Measurements from ENCODE around the gene RNF112. TPM values are rescaled to one million over a fixed set of nuclear protein-coding genes. Genes with fewer than 3 reads are reported as not detected.

Gene RNF112
- total RNA-seq, 2 experiments from 2014 or later, result 0.47 TPM; not detected in 1

GRCh38 chr17:19369107-19369778, 41.8 kb upstream of the RNF112 start:
- CTCF ChIA-PET (ENCODE audit: unreplicated experiment), result no interaction called here
- Histone ChIP-seq H3K36me3 (ENCODE audit: insufficient read depth, low read length) (no peaks in the 10 kb centered on the region), H3K4me2 (ENCODE audit: low read length) (no peak overlapping the region), H3K9me2 (ENCODE audit: insufficient read depth, low read length) (no peaks in the 10 kb centered on the region), H3K4me3 (ENCODE audit: low read depth, low read length, poor library complexity, severe bottlenecking) (no peak overlapping the region), H3K9me3 (ENCODE audit: low read length) (no peaks in the 10 kb centered on the region), H2AFZ (ENCODE audit: low read length) (no peak overlapping the region), H4K20me1 (ENCODE audit: insufficient read depth, low read length) (no peaks in the 10 kb centered on the region), H3K79me2 (ENCODE audit: insufficient read depth, low read depth, low read length) (no peaks in the 10 kb centered on the region), H3K27ac (ENCODE audit: low read depth, low read length, poor library complexity, severe bottlenecking) (no peak overlapping the region), H3K4me1 (ENCODE audit: insufficient read depth, low read length, poor library complexity, severe bottlenecking) (peaks cover 25% of the 10 kb centered on the region)
- intact Hi-C loops (cut with micrococcal nuclease; ENCODE audit: unreplicated experiment), result no loop called here
- no TSS peak for BruUV-seq (replicated peaks)
- no peak for DNase-seq (ENCODE audit: low spot score)
- TF ChIP-seq, protein P1, sequence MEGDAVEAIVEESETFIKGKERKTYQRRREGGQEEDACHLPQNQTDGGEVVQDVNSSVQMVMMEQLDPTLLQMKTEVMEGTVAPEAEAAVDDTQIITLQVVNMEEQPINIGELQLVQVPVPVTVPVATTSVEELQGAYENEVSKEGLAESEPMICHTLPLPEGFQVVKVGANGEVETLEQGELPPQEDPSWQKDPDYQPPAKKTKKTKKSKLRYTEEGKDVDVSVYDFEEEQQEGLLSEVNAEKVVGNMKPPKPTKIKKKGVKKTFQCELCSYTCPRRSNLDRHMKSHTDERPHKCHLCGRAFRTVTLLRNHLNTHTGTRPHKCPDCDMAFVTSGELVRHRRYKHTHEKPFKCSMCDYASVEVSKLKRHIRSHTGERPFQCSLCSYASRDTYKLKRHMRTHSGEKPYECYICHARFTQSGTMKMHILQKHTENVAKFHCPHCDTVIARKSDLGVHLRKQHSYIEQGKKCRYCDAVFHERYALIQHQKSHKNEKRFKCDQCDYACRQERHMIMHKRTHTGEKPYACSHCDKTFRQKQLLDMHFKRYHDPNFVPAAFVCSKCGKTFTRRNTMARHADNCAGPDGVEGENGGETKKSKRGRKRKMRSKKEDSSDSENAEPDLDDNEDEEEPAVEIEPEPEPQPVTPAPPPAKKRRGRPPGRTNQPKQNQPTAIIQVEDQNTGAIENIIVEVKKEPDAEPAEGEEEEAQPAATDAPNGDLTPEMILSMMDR (conservative IDR thresholded peaks at IDR 0.05; ENCODE audit: low read length), result no peak
- TF ChIP-seq EZH2phosphoT487 (IDR thresholded peaks at IDR 0.05; ENCODE audit: borderline replicate concordance, low read depth, low read length), result no peak
- POLR2A ChIA-PET, result interaction anchor here (1.0 to 1.6 kb wide), 3 partner anchors 9 to 28 kb away, joined by 3 to 4 read pairs (median 3); partner anchors contain the start of gene MAPK7

DNA sequence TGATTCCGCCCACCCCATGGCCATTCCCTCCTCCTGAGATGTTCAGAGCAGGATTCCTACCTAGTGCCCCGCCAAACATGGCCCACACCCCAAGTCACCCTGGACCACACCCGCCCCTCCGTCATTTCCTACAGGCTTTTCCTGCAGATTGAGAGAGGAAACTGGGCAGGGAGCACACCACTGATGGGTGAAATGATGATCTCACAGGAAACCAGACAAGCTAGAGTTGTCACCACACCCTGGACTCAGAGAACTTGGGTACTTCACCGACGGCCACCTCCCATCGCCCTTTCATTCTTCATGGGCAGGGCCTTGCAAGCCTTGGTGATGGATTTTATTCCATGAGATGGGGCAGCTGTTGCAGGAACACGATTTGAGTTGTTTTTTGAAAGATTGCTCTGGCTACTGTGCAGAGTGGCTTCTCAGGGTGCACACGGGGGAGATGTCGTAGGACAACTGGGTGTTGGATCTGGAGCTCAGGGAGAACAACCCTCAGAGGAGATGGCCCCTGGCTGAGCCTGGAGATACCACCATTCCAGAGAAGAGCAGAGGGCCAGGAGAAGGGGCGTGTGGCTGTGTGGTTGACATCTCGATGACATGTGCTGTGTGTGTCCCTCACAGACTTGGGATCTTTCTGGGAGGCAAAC, 41.1 kb upstream of the RNF112 start:
- H3K27ac ChIP-seq (ENCODE audit: low read depth, low read length, poor library complexity, severe bottlenecking), result no peak overlapping the region
- H3K36me3 ChIP-seq (ENCODE audit: insufficient read depth, low read length), result no peaks in the 10 kb centered on the region
- BruUV-seq (replicated peaks), result no TSS peak
- no peaks in the 10 kb centered on the region for H3K9me3 ChIP-seq (ENCODE audit: low read length)
- H3K9me2 ChIP-seq (ENCODE audit: insufficient read depth, low read length), result no peaks in the 10 kb centered on the region
- no peaks in the 10 kb centered on the region for H4K20me1 ChIP-seq (ENCODE audit: insufficient read depth, low read length)
- H3K4me1 ChIP-seq (ENCODE audit: insufficient read depth, low read length, poor library complexity, severe bottlenecking), result peaks cover 25% of the 10 kb centered on the region
- ChIA-PET POLR2A (interaction anchor here (1.6 kb wide), 1 partner anchor 16 kb away, joined by 3 read pairs; no protein-coding TSS in a partner anchor), CTCF (ENCODE audit: unreplicated experiment) (no interaction called here)
- no peak overlapping the region for H3K4me3 ChIP-seq (ENCODE audit: low read depth, low read length, poor library complexity, severe bottlenecking)
- TF ChIP-seq, protein P1 (conservative IDR thresholded peaks at IDR 0.05; ENCODE audit: low read length), result no peak
- no peak for TF ChIP-seq EZH2phosphoT487 (IDR thresholded peaks at IDR 0.05; ENCODE audit: borderline replicate concordance, low read depth, low read length)
- no peak overlapping the region for H2AFZ ChIP-seq (ENCODE audit: low read length)
- no peaks in the 10 kb centered on the region for H3K79me2 ChIP-seq (ENCODE audit: insufficient read depth, low read depth, low read length)
- H3K4me2 ChIP-seq (ENCODE audit: low read length), result no peak overlapping the region
- intact Hi-C loops (cut with micrococcal nuclease; ENCODE audit: unreplicated experiment), result loop anchor here (10.0 kb wide), 1 partner anchor 275 kb away; the partner anchor contains the start of gene ALDH3A2
- no peak for DNase-seq (ENCODE audit: low spot score)

Data from OCI-LY7 (cell line).